Osteocyte (in vitro differentiated cells): ENCODE data around the gene PLEK. TPM values are rescaled to one million over a fixed set of nuclear protein-coding genes. Genes with fewer than 3 reads are reported as not detected.
"Not testable (repeated sequence)": the region's sequence is repeated elsewhere in the genome, so short reads cannot be mapped to it uniquely, and the experiment has no call there.

Source experiments
- DNase-seq: peaks from one replicate; pipeline ENCODE4 v3.0.0; 2021; ENCODE audit warnings: mixed read lengths; ENCODE audit not compliant: unreplicated experiment; ENCODE audit errors: extremely low spot score
- H3K27ac Mint-ChIP-seq: one replicate; pipeline ENCODE4 v1.8.0; 2021; ENCODE audit warnings: mild to moderate bottlenecking, mixed read lengths; ENCODE audit not compliant: unreplicated experiment
- H3K27me3 Mint-ChIP-seq: one replicate; pipeline ENCODE4 v1.8.0; 2021; ENCODE audit warnings: mixed read lengths; ENCODE audit not compliant: unreplicated experiment
- H3K36me3 Mint-ChIP-seq: one replicate; pipeline ENCODE4 v1.8.0; 2021; ENCODE audit warnings: mixed read lengths; ENCODE audit not compliant: unreplicated experiment
- H3K4me1 Mint-ChIP-seq: one replicate; pipeline ENCODE4 v1.8.0; 2021; ENCODE audit warnings: mixed read lengths; ENCODE audit not compliant: unreplicated experiment
- H3K4me3 Mint-ChIP-seq: one replicate; pipeline ENCODE4 v1.8.0; 2021; ENCODE audit warnings: mild to moderate bottlenecking, moderate library complexity, mixed read lengths; ENCODE audit not compliant: unreplicated experiment
- H3K9me3 Mint-ChIP-seq: one replicate; pipeline ENCODE4 v1.8.0; 2021; ENCODE audit warnings: mixed read lengths; ENCODE audit not compliant: unreplicated experiment
- CTCF ChIP-seq: fragments of 200-600 bp; sonication (generic); IDR thresholded peaks from 2 replicates; pipeline ENCODE4 v1.5.0; 2021; ENCODE audit warnings: antibody characterized with exemption, mild to moderate bottlenecking, moderate library complexity
- total RNA-seq: library from RNA; stranded (reverse); gene quantifications from 2 replicates; pipeline ENCODE4 v1.2.1, GENCODE V29; 2021

PLEK gene
- total RNA-seq, 1 donor from 2014 or later = 0.19 TPM

GRCh38 chr2:68374184-68374583, 9.1 kb downstream of the PLEK start:
- no peak for TF ChIP-seq CTCF
- H3K4me3 Mint-ChIP-seq = no peak overlapping the region
- H3K4me1 Mint-ChIP-seq = no peaks in the 10 kb centered on the region
- H3K27ac Mint-ChIP-seq = no peak overlapping the region
- no peaks in the 10 kb centered on the region for H3K9me3 Mint-ChIP-seq
- peaks cover 35% of the 10 kb centered on the region for H3K27me3 Mint-ChIP-seq
- H3K36me3 Mint-ChIP-seq = no peaks in the 10 kb centered on the region
- DNase-seq = no peak

- Mint-ChIP-seq H3K36me3 (no peaks in the 10 kb centered on the region), H3K4me1 (no peaks in the 10 kb centered on the region), H3K4me3 (no peak overlapping the region), H3K27ac (no peak overlapping the region), H3K27me3 (peaks cover 41% of the 10 kb centered on the region), H3K9me3 (no peaks in the 10 kb centered on the region)
- no peak for DNase-seq
- no peak for TF ChIP-seq CTCF
These were observed 10.5 kb downstream of the PLEK start for GRCh38 chr2:68375582-68375981.

- Mint-ChIP-seq H3K36me3 (no peaks in the 10 kb centered on the region), H3K9me3 (no peaks in the 10 kb centered on the region), H3K4me1 (no peaks in the 10 kb centered on the region), H3K27me3 (peaks cover 48% of the 10 kb centered on the region), H3K4me3 (no peak overlapping the region), H3K27ac (no peak overlapping the region)
- TF ChIP-seq CTCF = no peak
- no peak for DNase-seq
These were observed 12.2 kb downstream of the PLEK start for GRCh38 chr2:68377137-68377780.

- peaks cover 57% of the 10 kb centered on the region for H3K27me3 Mint-ChIP-seq
- H3K4me3 Mint-ChIP-seq, DNase-seq, H3K27ac Mint-ChIP-seq, H3K36me3 Mint-ChIP-seq, H3K9me3 Mint-ChIP-seq, H3K4me1 Mint-ChIP-seq: not testable (repeated sequence)
These were observed 13.7 kb downstream of the PLEK start for GRCh38 chr2:68378779-68379178.

GRCh38 chr2:68379184-68379708, 14.2 kb downstream of the PLEK start:
- no peak overlapping the region for H3K27ac Mint-ChIP-seq
- no peak for TF ChIP-seq CTCF
- DNase-seq = no peak
- H3K36me3 Mint-ChIP-seq = no peaks in the 10 kb centered on the region
- no peaks in the 10 kb centered on the region for H3K9me3 Mint-ChIP-seq
- no peak overlapping the region for H3K4me3 Mint-ChIP-seq
- H3K27me3 Mint-ChIP-seq = peaks cover 57% of the 10 kb centered on the region
- H3K4me1 Mint-ChIP-seq = no peaks in the 10 kb centered on the region
